Activated T-cell treated with anti-CD3 and anti-CD28 coated beads for 24 hours (primary cell): ENCODE measurements around the gene CAD.
"Not testable (repeated sequence)": the region's sequence is repeated elsewhere in the genome, so short reads cannot be mapped to it uniquely, and the experiment has no call there.

ENCODE experiments used
- DNase-seq: peaks from one replicate; pipeline ENCODE4 v3.0.0-alpha.2; 2020; ENCODE audit warnings: low read depth

The CAD gene

DNA sequence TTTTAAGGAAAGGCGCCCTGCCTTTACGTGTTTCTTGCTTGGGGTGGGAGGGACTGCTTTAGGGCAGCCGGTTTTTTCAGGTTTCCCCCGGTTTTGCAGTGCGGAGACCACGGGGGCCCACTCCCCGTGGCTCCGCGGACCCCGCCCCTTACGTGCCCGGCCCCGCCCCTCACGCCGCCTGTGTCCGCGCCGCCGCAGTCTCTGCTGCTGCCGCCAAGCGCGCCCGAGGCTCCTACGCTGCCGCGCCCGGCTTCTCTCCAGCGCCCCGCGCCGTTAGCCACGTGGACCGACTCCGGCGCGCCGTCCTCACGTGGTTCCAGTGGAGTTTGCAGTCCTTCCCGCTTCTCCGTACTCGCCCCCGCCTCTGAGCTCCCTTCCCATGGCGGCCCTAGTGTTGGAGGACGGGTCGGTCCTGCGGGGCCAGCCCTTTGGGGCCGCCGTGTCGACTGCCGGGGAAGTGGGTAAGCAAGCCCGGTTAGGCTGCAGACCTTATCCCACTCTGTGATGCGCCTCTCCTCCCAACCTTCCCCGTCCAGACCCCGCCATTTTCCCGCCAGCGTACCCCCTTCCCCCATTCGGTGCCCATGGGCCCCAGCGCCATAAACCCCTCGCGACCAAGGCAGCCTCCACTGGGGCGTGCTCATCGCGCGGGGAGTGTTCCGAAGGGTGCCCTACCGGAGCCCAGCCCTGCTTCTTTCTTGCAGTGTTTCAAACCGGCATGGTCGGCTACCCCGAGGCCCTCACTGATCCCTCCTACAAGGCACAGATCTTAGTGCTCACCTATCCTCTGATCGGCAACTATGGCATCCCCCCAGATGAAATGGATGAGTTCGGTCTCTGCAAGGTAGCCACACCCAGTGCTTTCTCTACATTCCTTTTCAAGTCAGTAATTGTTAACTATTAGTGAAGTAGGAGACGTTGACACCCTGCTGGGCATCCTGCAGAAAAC is at the start of gene CAD:
Gene CAD, plus strand, starts transcription at position 197 of the 949 bp plus-strand sequence. Its CDS starts 183 bp downstream, at position 380.
- DNase-seq: peak; percentile 89

DNA sequence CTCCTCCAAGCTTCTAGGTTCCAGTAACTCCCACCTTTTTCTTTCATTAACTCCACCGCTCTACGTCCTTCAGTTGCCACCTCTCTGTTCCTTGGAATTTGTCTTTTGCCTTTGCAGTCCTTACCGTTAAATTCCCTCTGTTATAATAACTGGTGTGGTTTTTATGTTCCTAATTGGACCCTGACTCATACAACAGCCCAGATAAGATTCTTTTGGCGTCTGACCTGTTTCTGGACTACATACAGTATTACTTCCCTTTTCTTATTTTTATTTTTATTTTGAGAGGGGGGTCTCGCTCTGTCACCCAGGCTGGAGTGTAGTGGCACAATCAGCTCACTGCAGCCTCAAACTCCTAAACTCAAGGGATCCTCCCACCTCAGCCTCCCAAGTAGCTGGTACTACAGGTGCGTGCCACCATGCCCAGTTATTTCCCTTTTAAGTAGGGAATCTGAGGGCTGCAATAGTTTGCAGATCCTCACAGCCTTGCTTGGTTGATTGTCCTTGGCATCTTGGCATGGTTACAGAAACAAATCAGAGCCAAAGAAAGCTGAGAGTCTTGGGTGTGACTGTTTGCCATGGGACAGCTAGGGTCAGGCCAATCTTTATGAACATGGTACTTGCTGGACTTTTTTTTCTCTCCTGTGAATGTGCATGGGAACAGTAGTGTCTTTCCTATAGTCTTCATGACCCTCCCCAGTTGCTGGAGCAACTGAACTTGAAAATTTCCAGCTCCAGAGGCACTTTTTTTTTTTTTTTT is 46.4 kb upstream of the CAD start:
- no peak for DNase-seq

DNA sequence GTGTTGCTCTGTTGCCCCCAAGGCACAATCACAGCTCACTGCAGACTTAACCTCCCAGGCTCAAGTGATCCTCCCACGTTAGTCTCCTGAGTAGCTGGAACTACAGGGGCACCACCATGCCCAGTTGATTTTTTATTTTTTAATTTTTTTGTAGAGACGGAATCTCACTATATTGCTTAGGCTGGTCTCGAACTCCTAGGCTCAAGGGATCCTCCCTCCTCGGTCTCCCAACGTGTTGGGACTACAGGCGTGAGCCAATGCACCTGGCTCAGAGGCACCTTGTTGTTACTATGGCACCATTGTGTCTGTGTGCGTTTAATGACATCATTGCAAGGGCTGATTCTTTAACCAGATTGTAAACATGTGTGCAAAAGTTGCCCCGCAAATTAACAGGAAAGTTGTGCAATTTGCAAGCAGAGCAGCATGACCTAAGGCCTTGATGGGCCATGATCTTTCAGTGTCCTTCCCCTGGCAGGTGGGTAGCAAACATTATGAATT is 45.8 kb upstream of the CAD start:
- DNase-seq: no peak

DNA sequence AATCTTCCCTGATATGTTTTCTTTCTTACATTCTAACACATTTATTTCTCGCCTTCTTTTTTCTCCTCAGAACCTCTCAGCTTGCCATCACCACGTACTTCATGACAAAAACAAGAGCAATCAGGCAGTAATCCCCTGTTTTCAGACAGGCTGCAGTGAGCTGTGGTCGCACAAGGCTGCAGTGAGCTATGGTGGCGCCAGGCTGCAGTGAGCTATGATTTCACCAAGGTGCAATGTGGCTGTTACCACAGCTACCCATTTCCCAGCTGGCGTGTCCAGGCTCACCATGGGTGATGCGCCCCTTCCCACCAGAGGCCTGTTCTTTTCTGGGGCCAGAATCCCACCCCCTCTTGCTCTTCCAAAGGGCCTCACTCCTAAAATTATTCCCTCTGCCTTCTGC is 42.5 kb upstream of the CAD start:
- DNase-seq: no peak

DNA sequence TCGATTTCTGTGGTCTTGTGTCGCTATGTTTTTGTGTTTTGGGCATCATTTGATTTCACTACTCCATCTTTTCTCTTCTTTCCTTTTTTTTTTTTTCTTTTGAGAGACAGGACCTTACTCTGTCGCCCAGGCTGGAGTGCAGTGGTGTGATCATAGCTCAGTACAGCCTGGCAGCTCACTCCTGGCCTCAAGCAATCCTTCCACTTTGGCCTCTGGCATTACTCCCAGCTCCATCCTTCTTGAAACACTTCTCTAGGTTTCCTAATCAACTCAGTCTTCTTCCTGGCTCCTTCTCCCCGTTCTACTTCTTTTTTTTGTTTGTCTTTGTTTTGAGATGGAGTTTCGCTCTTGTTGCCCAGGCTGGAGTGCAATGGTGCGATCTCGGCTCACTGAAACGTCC is 41.8 kb upstream of the CAD start:
- no peak for DNase-seq

DNA sequence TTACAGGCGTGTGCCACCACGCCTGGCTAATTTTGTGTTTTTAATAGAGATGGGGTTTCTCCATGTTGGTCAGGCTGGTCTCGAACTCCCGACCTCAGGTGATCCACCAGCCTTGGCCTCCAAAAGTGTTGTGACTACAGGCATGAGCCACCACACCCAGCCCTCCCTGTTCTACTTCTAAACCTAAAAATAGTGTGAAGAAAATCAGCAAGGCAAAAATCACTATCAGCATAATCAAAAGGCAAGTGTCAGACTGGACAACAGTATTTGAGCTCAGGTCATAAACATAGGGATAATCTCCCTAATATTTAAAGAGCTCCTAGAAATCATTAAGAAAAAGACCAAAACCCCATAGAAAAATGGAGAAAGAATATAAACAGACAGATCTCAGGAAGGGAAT is 41.4 kb upstream of the CAD start:
- not testable (repeated sequence) for DNase-seq

DNA sequence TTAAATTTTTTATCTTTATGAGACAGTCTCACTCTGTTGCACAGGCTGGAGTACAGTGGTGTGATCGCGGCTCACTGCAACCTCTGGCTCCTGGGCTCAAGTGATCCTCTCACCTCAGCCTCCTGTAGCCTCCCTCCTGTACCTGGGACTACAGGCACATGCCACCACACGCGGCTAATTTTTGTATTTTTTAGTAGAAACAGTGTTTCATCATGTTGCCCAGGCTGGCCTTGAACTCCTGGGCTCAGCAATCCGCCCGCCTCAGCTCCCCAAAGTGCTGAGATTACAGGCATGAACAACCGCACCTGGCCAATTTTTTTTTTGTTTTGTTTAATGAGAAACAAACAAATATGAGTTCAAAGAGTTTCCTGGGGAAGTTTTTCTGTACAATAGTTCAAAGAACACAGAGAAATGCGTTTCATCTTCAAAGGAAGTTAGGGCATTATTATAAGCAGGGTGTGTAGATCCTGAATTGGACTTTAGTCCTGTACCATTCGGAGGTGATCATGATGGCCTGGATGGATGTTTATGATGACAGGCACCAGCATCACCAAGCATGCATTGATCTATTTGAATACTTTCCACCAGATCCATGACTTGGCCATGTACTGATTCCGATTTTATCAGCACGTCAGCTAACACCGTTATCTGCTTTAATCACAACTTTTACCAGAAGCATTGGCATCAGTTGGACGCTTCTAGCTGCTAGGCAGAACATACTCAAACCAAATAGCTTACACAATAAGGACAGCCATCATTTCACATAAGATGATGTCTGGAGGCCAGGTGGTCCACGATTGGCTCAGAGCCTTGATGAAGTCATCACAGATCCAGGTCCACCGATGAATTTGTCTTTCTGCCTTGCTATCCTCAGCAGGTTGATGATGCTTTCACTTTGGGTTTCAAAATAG is 39.5 kb upstream of the CAD start:
- no peak for DNase-seq

DNA sequence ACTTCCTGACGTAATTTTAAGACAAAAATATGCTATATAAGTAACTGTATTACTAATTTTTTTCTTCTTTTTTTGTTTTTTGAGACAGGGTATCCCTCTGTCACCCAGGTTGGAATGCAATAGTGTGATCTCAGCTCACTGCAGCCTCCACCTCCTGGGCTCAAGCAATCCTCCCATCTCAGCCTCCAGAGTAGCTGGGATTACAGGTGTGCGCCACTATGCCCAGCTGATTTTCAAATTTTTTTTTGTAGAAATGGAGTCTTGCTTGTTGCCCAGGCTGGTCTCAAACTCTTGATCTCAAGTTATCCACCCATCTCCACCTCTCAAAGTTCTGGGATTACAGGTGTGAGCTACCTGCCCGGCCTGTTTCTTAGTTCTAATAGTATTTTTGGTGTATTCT is 38.7 kb upstream of the CAD start:
- no peak for DNase-seq

DNA sequence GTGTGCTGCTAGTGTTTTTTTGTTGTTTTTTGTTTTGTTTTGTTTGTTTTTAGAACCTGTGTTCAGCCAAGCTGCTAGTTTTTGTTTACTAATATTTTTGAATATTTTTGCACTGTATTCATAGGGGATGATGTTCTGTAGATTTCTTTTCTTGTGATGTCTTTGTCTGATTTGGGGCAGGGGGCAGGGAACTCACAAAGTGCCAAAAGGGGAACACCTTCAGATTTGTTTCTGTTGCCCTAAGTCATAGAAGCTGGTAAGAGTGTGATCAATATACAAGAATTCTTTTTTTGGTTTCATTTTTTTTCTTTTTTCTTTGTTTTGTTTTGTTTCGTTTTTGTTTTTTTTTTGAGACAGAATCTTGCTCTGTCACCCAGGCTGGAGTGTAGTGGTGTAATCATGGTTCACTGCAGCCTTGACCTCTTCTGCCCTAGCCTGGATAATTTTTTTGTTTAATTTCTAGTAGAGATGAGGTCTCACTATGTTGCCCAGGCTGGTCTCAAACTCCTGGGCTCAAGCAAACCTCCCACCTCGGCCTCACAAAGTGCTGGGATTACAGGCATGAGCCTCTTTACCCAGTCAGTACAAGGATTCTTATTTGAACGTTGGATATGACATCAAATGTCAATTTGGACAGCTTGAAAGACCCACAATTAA is 37.7 kb upstream of the CAD start:
- DNase-seq: no peak

DNA sequence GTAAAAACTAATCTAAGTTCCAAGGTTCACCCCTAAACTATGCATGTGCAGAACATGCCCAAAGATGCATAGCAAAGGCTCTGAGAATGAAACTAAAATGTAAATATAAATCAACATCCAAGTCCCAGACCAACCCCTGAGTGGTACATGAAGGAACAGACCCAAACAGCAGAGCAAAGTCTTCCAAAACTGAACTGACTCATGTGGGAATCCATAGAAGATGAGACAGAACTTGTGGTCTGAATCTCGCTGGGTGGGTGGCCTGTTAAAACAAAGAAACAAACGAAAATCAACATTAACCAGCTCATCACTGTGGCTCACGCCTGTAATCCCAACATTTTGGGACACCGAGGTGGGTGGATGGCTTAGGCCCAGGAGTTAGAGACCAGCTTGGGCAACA is 34.8 kb upstream of the CAD start:
- no peak for DNase-seq

DNA sequence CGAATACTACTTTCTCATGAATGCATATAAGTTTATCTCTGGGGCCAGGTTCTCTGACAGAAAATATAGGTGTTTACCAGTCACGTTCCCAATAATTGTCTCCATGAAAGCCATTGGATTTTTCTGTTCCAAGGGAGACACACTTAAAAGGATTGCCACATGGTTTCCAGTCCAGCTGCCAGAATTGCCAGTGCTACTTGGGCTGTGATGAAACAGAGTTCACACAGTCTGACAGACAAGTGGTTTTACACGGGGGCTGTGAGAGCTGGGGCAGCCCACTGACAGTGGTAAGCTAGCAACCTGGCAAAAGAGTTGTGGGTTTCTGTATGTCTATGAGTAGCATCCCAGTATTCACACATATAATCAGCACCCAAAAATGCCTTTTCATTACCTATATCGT is 33.1 kb upstream of the CAD start:
- no peak for DNase-seq

DNA sequence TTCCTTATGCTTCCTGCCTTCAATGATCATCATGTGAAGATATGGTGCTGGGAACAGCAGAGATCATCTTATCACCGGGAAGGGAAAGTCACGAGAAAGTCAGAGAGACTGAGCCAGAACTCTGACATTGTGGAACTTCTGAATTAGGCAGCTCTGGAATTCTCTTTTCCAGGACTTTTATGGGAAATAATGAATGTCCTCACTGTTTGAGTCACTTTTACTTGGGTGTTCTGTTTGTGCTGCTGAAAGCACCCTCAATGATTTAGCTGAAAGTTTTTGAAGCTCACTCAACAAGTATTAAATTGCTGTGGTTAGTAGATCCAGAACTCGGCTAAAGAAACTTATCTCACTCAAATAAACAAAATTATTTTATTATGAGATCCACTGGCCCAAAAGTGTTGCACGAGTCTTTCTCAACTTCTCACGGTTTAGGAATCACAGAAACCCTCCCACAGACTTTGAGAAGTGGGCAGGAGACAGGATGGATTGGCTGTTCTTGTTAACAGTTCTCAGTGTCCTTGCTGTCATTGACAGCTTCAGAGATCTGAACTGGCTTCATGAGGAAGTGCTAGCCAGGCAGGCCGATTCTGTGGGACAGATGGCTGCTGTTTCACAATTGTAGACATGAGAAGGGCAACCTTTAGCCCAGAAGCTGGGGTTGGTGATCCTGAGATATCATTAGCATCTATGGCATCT is 31.7 kb upstream of the CAD start:
- no peak for DNase-seq

DNA sequence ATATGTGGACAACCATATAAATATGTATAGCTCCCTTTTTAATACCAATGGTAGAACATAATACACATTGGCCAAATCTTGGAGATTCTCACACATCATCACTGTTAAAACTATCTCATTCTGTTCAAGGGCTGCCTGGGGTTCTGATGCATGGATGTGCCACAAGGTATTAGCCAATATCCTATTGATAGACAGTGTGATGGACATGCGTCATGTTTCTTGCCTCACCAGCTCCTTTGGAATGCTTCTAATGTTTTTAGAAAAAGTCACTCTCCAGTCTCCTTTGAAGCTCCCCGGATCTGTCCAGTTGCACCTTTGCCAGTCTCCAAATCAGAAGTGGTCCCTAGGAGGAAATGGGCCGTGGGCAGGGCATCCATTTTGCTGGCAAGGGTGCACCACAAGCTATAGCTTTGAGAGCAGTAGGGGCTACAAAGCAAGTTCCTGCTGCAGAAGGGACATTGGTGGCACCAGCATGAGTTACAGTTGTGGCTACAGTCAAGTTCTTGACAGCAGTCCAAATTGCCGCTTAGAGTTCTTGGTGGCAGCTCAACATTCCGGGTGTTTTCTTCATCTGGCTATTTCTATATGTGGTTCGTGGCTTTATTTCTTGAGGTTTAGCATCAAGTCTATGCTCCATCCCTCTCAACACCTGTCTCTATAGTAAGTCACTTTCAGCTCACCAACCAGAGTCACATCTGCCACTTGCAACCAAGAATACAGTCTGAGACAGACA is 30.4 kb upstream of the CAD start:
- DNase-seq: no peak

DNA sequence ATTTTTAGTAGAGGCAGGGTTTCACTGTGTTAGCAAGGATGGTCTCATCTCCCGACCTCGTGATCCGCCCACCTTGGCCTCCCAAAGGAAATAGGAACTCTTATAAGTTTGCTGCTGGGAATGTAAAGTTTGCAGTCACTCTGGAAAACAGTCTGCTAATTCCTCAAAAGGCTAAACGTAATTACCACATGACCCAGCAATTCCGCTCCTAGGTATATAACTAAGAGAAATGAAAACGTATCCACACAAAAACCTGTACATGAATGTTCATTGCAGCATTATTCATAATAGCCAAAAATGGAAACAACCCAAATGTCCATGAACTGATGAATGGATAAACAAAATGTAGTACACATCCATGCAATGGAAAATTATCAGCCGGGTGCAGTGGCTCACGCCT is 27.2 kb upstream of the CAD start:
- DNase-seq: no peak

DNA sequence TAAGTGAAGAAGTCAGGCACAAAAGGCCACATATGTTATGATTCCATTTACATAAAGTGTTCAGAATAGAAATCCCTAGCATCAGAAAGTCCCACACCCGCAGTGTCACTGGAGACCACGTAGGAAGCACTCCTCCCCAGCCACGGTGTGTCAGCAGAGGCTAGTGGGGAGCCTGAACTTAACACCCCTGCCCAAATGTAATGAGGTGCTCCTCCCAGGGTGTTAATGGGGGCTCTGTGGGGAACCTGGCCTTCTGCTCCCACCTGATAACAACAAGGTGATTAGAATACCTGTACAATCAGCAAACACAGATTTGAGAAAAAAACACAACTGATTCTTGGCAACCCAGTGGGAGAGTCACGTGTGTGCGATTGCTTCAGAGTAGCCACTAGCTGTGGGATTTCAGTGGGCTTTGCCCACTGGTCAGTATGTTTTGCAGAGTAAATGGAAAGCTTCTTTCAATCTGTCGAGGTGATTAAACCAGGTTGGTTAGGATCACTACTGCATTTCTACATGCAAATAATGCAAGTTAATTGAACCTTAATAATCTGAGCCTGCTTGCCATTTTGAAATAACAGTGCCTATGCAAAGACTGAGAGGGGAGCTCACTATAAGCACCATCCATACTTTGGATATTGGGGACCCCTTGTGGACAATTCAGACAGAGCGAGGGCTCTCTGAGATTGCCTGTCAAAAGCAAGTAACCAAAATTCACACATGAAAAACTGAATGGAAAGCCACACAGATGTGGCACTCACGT is 25.9 kb upstream of the CAD start:
- peak; percentile 16 for DNase-seq

DNA sequence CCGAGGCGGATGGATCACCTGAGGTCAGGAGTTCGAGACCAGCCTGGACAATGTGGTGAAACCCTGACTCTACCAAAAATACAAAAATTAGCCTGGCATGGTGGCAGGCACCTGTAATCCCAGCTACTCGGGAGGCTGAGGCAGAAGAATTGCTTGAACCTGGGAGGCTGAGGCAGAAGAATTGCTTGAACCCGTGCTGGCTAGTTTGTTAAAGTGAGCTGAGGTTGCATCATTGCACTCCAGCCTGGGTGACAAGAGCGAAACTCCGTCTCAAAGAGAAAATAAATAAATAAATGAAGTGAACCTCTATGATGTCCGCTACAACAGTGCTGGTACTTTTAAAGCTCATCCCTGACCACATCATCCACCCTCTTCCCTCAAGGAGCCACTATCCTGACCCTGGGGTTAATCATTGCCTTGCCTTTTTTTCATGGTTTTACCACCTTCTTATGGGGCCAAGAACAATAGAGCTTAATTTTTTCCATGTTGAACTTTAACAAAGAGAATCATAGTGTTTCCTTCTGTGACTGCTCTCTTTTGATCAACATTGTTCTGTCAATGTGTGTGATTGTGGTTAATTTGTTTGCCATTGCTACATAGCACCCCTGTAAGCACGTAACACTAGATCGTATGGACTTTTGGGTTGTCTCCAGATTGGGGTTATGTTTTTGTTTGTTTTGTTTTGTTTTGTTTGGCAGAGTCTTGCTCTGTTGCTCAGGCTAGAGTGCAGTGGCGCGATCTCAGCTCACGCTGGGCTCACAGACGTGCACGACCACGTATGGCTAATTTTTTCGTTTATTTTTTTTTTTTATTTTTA is 22.4 kb upstream of the CAD start:
- DNase-seq: no peak

DNA sequence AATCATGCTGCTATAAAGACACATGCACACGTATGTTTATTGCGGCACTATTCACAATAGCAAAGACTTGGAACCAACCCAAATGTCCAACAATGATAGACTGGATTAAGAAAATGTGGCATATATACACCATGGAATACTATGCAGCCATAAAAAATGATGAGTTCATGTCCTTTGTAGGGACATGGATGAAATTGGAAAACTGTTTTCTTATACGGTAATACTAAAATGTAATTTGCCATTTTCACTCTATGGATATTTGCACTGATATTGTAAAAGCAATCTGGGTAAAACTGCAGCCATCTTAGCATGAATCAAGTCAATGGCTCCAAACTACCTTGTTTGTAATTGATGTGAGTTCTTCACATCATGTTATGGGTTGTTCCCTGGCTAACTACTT is 21.4 kb upstream of the CAD start:
- not testable (repeated sequence) for DNase-seq

DNA sequence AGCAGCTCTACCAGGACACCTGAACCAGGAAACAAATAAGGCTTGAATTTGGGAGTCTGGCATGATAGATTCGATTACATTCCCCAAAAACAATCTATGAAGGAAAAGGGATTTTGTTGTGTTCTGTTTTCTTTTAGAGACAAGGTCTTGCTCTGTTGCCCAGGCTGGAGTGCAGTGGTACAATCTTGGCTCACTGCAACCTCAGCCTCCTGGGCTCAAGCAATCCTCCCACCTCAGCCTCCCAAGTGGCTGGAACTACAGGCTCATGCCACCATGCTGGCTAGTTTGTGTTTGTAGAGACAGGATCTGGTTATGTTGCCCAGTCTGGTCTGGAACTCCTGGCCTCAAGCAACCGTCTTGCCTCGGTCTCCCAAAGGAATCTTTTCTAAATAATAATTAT is 19.1 kb upstream of the CAD start:
- DNase-seq: not testable (repeated sequence)
